Thyroid gland (tissue), 4 donors: Measurements from ENCODE around the gene TMPRSS13. TPM values are rescaled to one million over a fixed set of nuclear protein-coding genes. Genes with fewer than 3 reads are reported as not detected.
A peak's percentile ranks its signal among the peaks of the same experiment; 100 is the strongest.

Experiments used
- DNase-seq, 2 donors: peaks; one replicate each; pipeline ENCODE4 v3.0.0-alpha.2; 2019
- H3K27ac ChIP-seq, 3 donors: fragments of 200-600 bp; sonication (generic); 1 replicate in 2 of 3; 2 replicates in 1 of 3; pipeline ENCODE4 v1.5.1; 2016 to 2019; ENCODE audit warnings: mild to moderate bottlenecking in 1 of 3, moderate library complexity in 1 of 3
- H3K27me3 ChIP-seq: fragments of 200-600 bp; sonication (generic); one replicate; pipeline ENCODE4 v1.5.1; 2019
- H3K36me3 ChIP-seq, 2 donors: fragments of 200-600 bp; sonication (generic); one replicate each; pipeline ENCODE4 v1.5.1; 2016 to 2019
- H3K4me1 ChIP-seq, 2 donors: fragments of 200-600 bp; sonication (generic); one replicate each; pipeline ENCODE4 v1.5.1; 2017 to 2019
- H3K4me3 ChIP-seq, 3 donors: fragments of 200-600 bp; sonication (generic); replicated peaks in 1 of 3; 1 replicate in 2 of 3; 2 replicates in 1 of 3; pipeline ENCODE4 v1.5.1; 2016; ENCODE audit warnings: mild to moderate bottlenecking in 1 of 3
- H3K9me3 ChIP-seq: fragments of 200-600 bp; sonication (generic); one replicate; pipeline ENCODE4 v1.5.1; 2017
- POLR2A ChIP-seq, 2 donors: fragments of 450-650 bp; IDR thresholded peaks; one replicate each; pipeline ENCODE4 v1.6.1; 2017; ENCODE audit warnings: antibody characterized with exemption in 2 of 2, mild to moderate bottlenecking in 2 of 2, moderate library complexity in 1 of 2
- WGBS, 2 donors: methylation state at CpG; one replicate each; pipeline ENCODE4 v1.1.5; 2017; 5-methylcytosine and 5-hydroxymethylcytosine counted together
- intact Hi-C: fragments of 100-400 bp; cut with DNase I; formaldehyde crosslinking; loops from one replicate; pipeline ENCODE4 v1.15.1; 2023
- total RNA-seq, 4 donors: library from RNA; depleted of rRNA; stranded (reverse); fragments of >200 nt; gene quantifications; one replicate each; pipeline ENCODE4 v1.2.3, GENCODE V29; 2016
- TF ChIP-seq, protein P1 (sequence below), 6 experiments: fragments of 200-600 bp in 3 of 6; fragments of 450-650 bp in 3 of 6; sonication (generic) in 3 of 6; IDR thresholded peaks; one replicate each; pipeline ENCODE4 v1.5.1; 2016 to 2019; ENCODE audit warnings: antibody characterized with exemption in 6 of 6, mild to moderate bottlenecking in 2 of 6, inconsistent platforms in 1 of 6, moderate library complexity in 1 of 6

Gene TMPRSS13
- total RNA-seq, 4 donors from 2014 or later: 8.5 to 24.3 (median 13.0) TPM

DNA sequence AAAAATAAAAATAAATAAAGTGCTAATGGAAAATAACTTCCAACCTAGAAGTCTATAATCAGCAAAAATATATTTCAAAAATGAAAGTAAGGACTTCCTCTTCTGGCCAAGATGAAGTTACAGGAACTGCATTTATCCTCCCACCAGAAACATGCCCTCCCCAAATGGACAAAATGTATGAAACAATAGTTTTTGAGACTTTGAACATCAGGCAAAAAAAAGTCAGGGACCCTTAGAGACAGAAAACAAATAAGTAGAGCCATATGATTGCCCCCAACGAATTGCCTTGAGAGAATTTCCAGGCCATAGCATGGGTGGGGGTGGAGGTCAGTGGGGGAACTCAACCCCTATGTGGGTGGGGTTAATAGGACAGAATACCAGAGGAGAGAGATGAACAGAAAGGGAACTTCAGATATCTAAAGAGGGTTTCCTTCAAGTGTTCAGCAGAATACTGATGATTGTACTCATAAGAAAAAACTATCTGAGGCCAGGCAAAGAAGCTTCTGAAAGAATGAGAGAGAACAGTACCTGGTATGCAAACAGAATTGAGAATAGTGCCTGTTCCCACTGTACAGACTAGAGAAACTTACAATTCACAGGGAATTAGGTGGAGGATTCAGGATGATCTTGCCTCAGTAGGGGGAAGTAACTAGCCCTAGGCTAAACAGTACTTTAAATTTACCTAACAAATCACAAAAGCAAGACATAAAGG, 30.4 kb upstream of the TMPRSS13 start:
- intact Hi-C loops: no loop called here

DNA sequence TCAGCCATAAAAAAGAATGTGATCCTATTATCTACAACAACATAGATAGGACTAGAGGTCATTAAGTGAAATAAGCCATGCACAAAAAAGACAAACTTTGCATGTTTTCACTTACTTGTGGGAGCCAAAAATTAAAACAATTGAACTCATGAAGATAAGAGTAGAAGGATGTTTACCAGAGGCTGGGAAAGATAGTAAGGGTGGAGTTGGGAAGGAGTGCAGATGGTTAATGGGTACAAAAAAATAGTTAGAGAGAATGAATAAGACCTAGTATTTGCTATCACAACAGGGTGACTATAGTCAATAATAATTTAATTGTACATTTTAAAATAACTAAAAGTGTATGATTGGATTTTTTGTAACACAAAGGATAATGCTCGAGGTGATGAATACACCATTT, 29.7 kb upstream of the TMPRSS13 start:
- Histone ChIP-seq H3K36me3 (no peaks in the 10 kb centered on the region), H3K4me3 (no peak overlapping the region), H3K27ac (no peak overlapping the region), H3K9me3 (no peaks in the 10 kb centered on the region), H3K27me3 (no peaks in the 10 kb centered on the region), H3K4me1 (no peaks in the 10 kb centered on the region)
- intact Hi-C loops: no loop called here
- DNase-seq: no peak
- WGBS, 2 donors: 94 to 99% methylated on average over 1 of the region's 1 CpG
- TF ChIP-seq POLR2A (IDR thresholded peaks at IDR 0.05): no peak
- TF ChIP-seq, protein P1, sequence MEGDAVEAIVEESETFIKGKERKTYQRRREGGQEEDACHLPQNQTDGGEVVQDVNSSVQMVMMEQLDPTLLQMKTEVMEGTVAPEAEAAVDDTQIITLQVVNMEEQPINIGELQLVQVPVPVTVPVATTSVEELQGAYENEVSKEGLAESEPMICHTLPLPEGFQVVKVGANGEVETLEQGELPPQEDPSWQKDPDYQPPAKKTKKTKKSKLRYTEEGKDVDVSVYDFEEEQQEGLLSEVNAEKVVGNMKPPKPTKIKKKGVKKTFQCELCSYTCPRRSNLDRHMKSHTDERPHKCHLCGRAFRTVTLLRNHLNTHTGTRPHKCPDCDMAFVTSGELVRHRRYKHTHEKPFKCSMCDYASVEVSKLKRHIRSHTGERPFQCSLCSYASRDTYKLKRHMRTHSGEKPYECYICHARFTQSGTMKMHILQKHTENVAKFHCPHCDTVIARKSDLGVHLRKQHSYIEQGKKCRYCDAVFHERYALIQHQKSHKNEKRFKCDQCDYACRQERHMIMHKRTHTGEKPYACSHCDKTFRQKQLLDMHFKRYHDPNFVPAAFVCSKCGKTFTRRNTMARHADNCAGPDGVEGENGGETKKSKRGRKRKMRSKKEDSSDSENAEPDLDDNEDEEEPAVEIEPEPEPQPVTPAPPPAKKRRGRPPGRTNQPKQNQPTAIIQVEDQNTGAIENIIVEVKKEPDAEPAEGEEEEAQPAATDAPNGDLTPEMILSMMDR (IDR thresholded peaks at IDR 0.05): no peak

More for the DNA sequence above, 30.4 kb upstream of the TMPRSS13 start:
- WGBS, 2 donors: 63 to 69% methylated on average over 1 of the region's 1 CpG
- H3K36me3 ChIP-seq: no peaks in the 10 kb centered on the region
- H3K9me3 ChIP-seq: no peaks in the 10 kb centered on the region
- DNase-seq: no peak
- no peak overlapping the region for H3K4me3 ChIP-seq
- no peak for TF ChIP-seq POLR2A (IDR thresholded peaks at IDR 0.05)
- TF ChIP-seq, protein P1 (IDR thresholded peaks at IDR 0.05): no peak
- H3K27ac ChIP-seq: no peak overlapping the region
- no peaks in the 10 kb centered on the region for H3K27me3 ChIP-seq
- H3K4me1 ChIP-seq: no peaks in the 10 kb centered on the region

DNA sequence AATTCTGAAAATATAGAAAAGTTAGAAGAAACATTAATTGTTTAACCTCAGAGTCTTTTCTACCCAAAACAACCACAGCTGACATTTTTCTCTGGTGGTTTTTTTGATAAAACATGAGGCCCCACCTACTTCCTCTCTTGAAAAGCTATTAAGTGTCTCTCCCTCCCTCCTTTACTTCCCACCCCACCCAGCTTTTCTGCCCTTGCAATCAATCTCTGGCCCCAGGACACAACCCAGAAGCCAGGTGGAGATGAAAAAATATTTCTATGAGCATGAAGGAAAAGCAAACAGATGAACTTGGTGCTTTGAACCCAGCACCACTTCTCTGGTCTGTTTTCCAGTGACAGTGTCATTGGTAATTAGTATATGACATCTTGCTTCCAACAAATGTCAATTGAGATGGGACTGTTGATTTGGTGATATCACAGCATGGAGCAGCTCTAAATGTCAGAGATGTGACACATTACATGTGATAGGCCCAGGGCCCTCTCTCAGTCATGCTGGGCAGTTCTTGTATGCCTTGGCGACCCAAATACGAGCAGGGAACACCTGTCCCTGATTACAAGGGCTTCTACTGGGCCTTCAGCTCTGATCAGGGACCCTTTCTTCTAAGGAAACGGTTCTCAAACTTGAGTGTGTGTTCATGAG, 23.9 kb upstream of the TMPRSS13 start:
- no peaks in the 10 kb centered on the region for H3K27me3 ChIP-seq
- H3K4me1 ChIP-seq: peaks cover 12 to 21% of the 10 kb centered on the region in 2 donors
- no peak overlapping the region for H3K4me3 ChIP-seq
- intact Hi-C loops: no loop called here
- no peak overlapping the region for H3K27ac ChIP-seq
- no peaks in the 10 kb centered on the region for H3K36me3 ChIP-seq
- TF ChIP-seq POLR2A (IDR thresholded peaks at IDR 0.05): no peak
- TF ChIP-seq, protein P1 (IDR thresholded peaks at IDR 0.05): no peak
- 95 to 96% methylated on average over 3 of the region's 3 CpGs for WGBS, 2 donors
- H3K9me3 ChIP-seq: no peaks in the 10 kb centered on the region
- DNase-seq: no peak

DNA sequence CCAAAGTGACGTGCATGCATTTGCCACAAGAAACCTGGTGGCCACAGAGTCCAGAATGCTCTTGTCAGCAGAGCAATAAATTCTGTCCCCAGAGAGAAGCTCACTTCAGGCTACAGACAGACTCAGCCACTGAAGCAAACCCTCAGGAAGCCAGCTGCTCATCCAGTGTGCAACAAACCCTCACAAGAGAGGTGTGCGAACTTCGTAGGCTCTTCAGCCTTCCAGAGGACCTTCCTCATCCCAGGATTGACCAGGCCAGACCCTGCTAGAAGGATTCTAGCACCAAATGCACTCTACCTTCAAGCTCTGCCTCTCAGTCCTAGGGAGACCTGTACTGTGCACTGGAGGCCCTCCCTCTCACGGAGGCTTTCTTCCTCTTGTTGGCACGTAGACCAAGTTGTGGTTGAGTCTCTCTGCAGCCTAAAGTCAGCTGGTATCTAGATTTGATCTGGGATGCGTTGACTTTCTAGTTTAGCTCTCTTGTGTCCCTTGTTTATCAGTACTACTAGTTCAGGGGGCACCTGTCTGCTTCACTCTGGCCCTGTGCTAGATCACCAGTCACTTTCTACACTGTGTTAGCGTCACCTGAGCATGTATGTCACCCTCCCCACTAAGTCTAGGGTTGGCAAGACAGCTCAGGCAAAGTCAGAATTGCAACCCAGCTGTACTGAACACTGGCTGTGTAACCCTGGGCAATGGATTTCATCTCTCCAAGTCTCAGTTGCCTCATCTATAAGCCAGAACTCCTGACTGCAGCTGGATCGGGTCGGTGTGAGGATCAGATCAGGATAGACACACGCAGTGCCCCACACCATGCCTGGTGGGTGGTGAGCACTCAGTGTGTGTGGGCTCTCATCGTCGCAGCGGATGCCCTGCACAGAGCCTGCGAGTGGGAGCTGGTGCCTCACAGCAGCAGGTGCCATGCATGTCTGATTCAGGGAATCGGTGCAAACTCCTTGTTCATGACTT, 22.1 kb upstream of the TMPRSS13 start:
- Histone ChIP-seq H3K4me3 (no peak overlapping the region), H3K27me3 (no peaks in the 10 kb centered on the region), H3K9me3 (no peaks in the 10 kb centered on the region), H3K27ac (peak overlapping the region in 1 of 3 donors; percentile 41), H3K4me1 (peaks cover 12 to 21% of the 10 kb centered on the region in 2 donors), H3K36me3 (no peaks in the 10 kb centered on the region)
- TF ChIP-seq, protein P1 (IDR thresholded peaks at IDR 0.05): no peak
- TF ChIP-seq POLR2A (IDR thresholded peaks at IDR 0.05): no peak
- WGBS, 2 donors: 79% methylated on average over 13 to 15 of the region's 15 CpGs
- peak; percentile 40 to 52 for DNase-seq
- intact Hi-C loops: no loop called here
